H1 (cell line): Measurements from ENCODE around the gene OGFOD3. TPM values are rescaled to one million over a fixed set of nuclear protein-coding genes. Genes with fewer than 3 reads are reported as not detected.

ENCODE experiments used
- ASH2L ChIP-seq: fragments of 200-600, 300-600 bp; sonication (generic); IDR thresholded peaks from one replicate; pipeline ENCODE4 v1.7.1; 2017; ENCODE audit warnings: low read length
- BRCA1 ChIP-seq: IDR thresholded peaks from 2 replicates; pipeline ENCODE4 v1.6.1; 2012; ENCODE audit warnings: low read depth, low read length, improper control_type of control experiment
- CBX8 ChIP-seq: fragments of 300-800, 300-1000 bp; sonication (generic); IDR thresholded peaks from 2 replicates; pipeline ENCODE4 v1.7.1; 2016; ENCODE audit warnings: low read depth, low read length, borderline replicate concordance
- CHD1 ChIP-seq: IDR thresholded peaks from 2 replicates; pipeline ENCODE4 v1.6.1; 2012; ENCODE audit warnings: low read depth, low read length, improper control_type of control experiment
- CHD7 ChIP-seq: fragments of 300-600 bp; sonication (generic); IDR thresholded peaks from 2 replicates; pipeline ENCODE4 v1.7.1; 2012; ENCODE audit warnings: low read length, moderate library complexity, mild to moderate bottlenecking, inconsistent platforms; ENCODE audit not compliant: insufficient replicate concordance
- CREB1 ChIP-seq: IDR thresholded peaks from 2 replicates; pipeline ENCODE4 v1.6.1; 2012; ENCODE audit warnings: inconsistent platforms
- EZH2 ChIP-seq: fragments of 200-600 bp; sonication (generic); IDR thresholded peaks from 2 replicates; pipeline ENCODE4 v1.7.1; 2012; ENCODE audit warnings: low read depth, mild to moderate bottlenecking, moderate library complexity, low read length, inconsistent platforms; ENCODE audit not compliant: severe bottlenecking
- GTF2F1 ChIP-seq: IDR thresholded peaks from 2 replicates; pipeline ENCODE4 v1.6.1; 2012; ENCODE audit warnings: low read depth, low read length, improper control_type of control experiment, borderline replicate concordance
- KDM4A ChIP-seq: IDR thresholded peaks from one replicate; pipeline ENCODE4 v1.7.1; 2012; ENCODE audit warnings: low read depth, mild to moderate bottlenecking, moderate library complexity, low read length, inconsistent platforms; ENCODE audit not compliant: severe bottlenecking
- PHF8 ChIP-seq: fragments of 200-600 bp; sonication (generic); conservative IDR thresholded peaks from 2 replicates; pipeline ENCODE4 v1.7.1; 2012; ENCODE audit warnings: low read depth, mild to moderate bottlenecking, inconsistent platforms, low read length, moderate library complexity
- RBBP5 ChIP-seq: IDR thresholded peaks from 2 replicates; pipeline ENCODE4 v1.7.1; 2012; ENCODE audit warnings: low read depth, mild to moderate bottlenecking, inconsistent platforms, low read length, moderate library complexity, borderline replicate concordance
- SIX5 ChIP-seq: IDR thresholded peaks from 2 replicates; pipeline ENCODE4 v1.6.1; 2011; ENCODE audit warnings: mild to moderate bottlenecking, low read depth, low read length
- polyA plus RNA-seq, 7 experiments: library from polyadenylated mRNA; depleted of rRNA in 3 of 7; stranded (reverse) in 5 of 7; unstranded in 2 of 7; fragments of >200 nt in 5 of 7; fragments of 200-250 nt in 2 of 7; gene quantifications; 1 replicate in 5 of 7; 2 replicates in 1 of 7; 4 replicates in 1 of 7; pipeline versions ENCODE4 v1.2.1 to v1.2.3, GENCODE V29; 2011 to 2013; ENCODE audit warnings: missing spikeins in 2 of 7, mixed read lengths in 2 of 7
- total RNA-seq: library from RNA; stranded (reverse); fragmentation: NEBNext Ultra II Directional; extraction: Animal tissue kit (Norgen Biotek cat#: 25700); gene quantifications from 2 replicates; pipeline ENCODE4 v1.2.1, GENCODE V29; 2021

The OGFOD3 gene
- total and polyA plus RNA-seq, 2 of the 8 experiments (the other 6 are each of a cell fraction or from before 2014, with no cell fraction given) = 21.1 to 21.8 TPM

GRCh38 chr17:82433560-82434215 is 15.3 kb upstream of the OGFOD3 start (continued):
- TF ChIP-seq CHD7 (no peak), EZH2 (no peak), CHD1 (no peak), KDM4A (no peak), CBX8 (no peak), ASH2L (no peak), PHF8 (no peak), SIX5 (no peak), CREB1 (no peak), BRCA1 (no peak), RBBP5 (no peak), GTF2F1 (no peak)
